NCI-H748 (cell line): ENCODE measurements around the gene LETM1.
A peak's percentile ranks its signal among the peaks of the same experiment; 100 is the strongest.

Experiments
- DNase-seq: peaks from one replicate; lab custom pipeline; 2025; ENCODE audit not compliant: unreplicated experiment; lab: John Stamatoyannopoulos, UW

LETM1 gene

GRCh38 chr4:1783015-1783414, 72.9 kb downstream of the LETM1 start:
- no peak for DNase-seq

- DNase-seq = no peak
These were observed 75.5 kb downstream of the LETM1 start for GRCh38 chr4:1780435-1780834.

- DNase-seq = no peak
These were observed 76.2 kb downstream of the LETM1 start for GRCh38 chr4:1779588-1780382.

- DNase-seq = peak; percentile 0
These were observed 77.1 kb downstream of the LETM1 start for GRCh38 chr4:1778642-1779392.

GRCh38 chr4:1777822-1778641, 77.9 kb downstream of the LETM1 start:
- no peak for DNase-seq

GRCh38 chr4:1776521-1777161, 79.3 kb downstream of the LETM1 start:
- no peak for DNase-seq

- DNase-seq = no peak
These were observed 80.0 kb downstream of the LETM1 start for GRCh38 chr4:1775731-1776500.

- no peak for DNase-seq
These were observed 82.2 kb downstream of the LETM1 start for GRCh38 chr4:1773754-1774153.

- DNase-seq = no peak
These were observed 83.0 kb downstream of the LETM1 start for GRCh38 chr4:1772853-1773538.

- DNase-seq = no peak
These were observed 84.2 kb downstream of the LETM1 start for GRCh38 chr4:1771555-1772305.

- no peak for DNase-seq
These were observed 85.1 kb downstream of the LETM1 start for GRCh38 chr4:1770791-1771231.

- DNase-seq = peak; percentile 0
These were observed 85.7 kb downstream of the LETM1 start for GRCh38 chr4:1770245-1770644.

GRCh38 chr4:1769692-1770091, 86.3 kb downstream of the LETM1 start:
- no peak for DNase-seq

- DNase-seq = no peak
These were observed 87.5 kb downstream of the LETM1 start for GRCh38 chr4:1768367-1769034.

GRCh38 chr4:1767770-1768366, 88.1 kb downstream of the LETM1 start:
- peak; percentile 16 for DNase-seq

GRCh38 chr4:1767061-1767769, 88.7 kb downstream of the LETM1 start:
- DNase-seq = peak; percentile 8
